ENCODE results near the gene NCR2.

Gene NCR2

DNA sequence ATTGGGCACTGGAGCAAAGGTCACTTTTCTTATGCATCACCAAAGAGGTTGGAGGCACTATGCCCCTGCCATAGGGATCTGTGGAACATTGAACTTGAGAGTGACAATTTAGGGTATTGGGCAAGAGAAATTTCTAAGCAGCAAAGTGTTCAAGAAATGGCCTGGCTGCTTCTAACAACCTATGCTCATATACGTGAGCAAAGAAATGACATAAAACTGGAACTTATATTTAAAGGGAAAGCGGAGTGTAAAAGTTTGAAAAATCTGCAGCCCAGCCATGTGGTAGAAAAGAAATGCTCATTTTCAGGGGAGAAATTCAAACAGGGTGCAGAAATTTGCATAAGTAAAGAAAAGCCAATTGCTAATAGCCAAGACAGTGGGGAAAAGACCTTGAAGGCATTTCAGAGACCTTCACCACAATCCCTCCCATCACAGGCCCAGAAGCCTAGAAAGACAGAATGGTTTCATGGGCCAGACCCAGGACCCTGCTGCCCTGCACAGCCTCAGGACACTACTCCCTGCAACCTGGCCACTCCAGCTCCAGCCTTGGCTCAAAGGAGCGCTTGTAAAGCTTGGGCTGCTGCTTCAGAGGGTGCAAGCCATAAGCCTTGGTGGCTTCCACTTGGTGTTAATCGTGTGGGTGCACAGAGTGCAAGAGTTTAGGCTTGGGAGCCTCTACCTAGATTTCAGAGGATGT, 24.4 kb downstream of the NCR2 start:
- no peak for DNase-seq (ENCODE audit: low read depth in 2 of 2)

DNA sequence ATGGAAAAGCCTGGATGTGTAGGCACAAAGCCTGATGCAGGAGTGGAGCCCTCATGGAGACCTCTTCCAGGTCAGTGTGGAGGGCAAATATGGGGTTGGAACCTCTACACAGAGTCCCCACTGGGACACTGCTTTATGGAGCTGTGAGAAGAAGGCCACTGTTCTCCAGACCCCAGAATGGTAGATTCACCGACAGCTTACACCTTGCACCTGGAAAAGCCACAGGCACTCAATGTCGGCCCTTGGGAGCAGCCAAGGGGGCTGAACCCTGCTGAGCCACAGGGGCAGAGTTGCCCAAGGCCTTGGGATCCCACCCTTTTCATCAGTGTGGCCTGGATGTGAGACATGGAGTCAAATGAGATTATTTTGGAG, 24.9 kb downstream of the NCR2 start:
- no peak for DNase-seq (ENCODE audit: low read depth in 2 of 2)

DNA sequence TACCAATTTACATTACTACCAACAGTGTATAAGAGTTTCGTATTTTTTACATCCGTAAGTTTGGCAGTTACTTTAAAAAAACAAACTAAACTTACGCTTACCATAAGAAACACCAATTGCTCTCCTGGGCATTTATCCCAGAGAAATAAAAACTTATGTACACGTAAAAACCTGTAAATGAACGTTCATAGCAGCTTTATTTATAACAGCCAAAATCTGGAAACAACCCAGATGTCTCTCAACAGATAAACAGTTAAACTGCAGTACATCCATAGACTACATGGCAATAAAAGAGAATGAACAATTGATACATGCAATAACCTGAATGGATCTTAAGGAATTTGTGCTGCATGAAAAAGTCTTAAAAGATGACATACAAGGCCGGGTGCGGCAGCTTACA, 30.7 kb downstream of the NCR2 start:
- DNase-seq (ENCODE audit: low read depth in 2 of 2): no peak

DNA sequence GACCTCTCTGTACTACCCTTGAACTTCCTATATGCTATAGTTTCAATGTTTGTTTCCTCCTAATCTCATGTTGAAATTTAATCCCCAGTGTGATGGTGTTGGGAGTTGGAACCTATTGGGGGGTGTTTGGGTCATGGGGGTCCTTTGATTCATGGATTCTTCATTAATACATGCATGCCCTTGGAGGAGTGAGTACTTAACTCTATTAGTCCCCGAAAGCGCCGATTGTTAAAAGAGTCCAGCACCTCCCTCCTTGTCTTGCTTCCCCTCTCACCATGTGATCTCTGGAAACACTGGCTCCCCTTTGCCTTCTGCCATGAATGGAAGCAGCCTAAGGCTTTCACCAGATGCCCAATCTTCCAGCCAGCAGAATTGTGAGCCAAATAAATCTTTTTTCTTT, 31.7 kb downstream of the NCR2 start:
- no peak for DNase-seq (ENCODE audit: low read depth in 2 of 2)

DNA sequence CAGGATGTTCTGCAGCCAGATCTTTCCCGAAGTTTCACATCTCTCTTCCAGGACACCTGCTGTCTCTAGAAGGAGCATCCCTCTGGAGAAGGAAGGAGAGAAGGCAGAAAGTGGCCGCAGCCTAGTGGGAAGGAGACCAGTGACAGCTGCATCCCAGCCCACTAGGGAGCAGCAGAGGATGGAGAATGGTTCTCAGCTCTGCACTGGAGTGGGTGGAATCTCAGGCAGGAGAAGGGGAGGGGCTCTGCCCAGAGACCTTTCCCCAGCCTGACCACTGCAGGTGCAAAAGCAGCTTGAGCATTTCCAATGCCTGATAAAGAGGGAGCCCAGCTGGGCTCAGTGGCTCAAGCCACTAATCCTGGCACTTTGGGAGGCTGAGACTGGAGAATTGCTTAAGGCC, 32.3 kb downstream of the NCR2 start:
- DNase-seq (ENCODE audit: low read depth in 2 of 2): no peak

DNA sequence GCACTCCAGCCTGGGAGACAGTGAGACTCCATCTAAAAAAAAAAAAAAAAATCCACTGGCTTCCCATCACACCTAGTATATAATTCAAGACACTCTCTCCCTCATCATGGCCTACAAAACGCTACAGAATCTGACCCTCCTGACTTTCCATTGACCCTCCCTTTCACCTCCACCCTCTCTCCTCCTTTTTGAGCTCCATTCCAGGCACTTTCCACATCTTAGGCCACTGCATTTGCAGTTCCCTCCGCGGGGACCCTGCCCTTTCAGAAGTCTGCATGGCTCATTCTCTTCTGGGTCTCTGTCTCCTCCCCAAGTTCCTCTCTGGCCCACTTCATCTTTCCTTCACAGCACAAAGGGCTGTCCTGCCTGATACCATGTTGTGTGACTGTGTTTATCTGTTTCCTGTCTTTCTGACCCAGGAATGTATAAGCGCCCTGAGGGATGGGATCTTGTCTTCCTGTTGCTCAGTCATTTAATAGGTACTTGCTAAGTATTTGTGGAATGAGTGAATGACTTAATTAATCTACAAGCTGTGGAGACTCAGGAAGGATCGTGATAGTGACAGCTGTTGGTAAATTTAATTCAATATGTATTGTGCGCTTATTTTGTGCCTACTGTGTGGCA, 35.2 kb downstream of the NCR2 start:
- DNase-seq (ENCODE audit: low read depth in 2 of 2): no peak

DNA sequence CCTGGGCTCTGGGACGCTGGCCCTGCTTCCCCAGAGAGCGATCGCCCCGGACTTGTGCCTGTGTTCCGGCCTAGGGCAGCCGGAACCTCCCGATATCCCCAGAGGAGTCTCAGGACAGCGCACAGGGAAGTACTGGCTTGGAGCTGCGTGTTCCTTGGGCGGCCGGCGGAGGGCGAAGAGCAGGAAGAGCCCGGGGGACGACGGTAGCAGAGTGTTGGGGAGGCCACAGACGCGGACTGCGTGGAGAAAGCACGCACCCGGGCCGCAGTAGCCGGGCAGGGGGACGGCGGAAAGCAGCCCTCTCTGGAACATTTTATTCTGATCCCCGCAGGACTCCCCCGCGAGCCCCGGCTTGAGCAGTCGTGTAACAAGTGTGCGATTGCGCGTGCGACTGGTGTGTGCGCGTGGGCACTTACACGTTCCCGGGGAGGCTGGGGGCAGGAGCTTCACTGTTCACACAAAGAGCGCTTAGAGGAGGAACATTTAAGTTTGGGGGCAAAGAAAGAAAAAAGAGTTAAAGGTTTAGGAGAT, 36.1 kb downstream of the NCR2 start:
- no peak for DNase-seq (ENCODE audit: low read depth in 2 of 2)

DNA sequence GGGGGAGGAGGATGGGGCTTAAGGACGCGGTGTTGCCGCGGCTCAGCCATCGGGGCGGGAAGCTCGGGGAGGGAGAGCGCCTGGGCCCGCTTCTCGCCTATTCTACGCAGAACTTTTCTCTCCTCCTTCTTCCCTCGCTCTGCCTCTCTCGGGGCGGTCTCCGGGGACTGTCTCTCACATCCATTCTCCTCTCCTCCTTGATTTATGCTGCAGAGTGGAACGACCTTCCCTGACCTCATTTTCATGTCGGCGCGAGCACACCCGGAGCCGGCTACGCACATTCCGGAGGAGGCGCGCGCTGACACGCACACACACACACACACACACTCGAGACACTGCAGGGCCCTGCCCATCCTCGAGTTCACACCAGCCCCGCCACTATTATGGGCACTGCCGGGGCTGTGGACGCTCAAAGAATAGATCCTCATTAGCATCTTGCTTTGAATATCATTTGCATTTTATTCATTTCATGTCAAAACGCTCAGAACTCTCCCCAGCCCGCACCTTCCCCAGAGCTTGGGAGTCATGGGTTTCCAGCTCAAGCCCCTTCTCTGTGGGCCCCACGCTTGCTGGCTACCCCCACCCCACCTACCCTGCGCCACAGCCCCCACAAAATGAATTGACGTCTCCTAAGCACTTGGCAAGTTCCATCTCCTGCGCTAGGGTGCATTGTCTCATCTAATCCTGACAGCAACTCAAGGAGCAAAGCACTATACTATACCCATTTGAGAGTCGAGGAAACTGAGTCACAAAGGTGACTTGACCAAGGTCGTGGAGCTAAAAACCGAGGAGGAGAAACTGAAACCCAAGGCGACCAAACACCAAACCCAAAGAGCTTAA, 36.8 kb downstream of the NCR2 start:
- no peak for DNase-seq (ENCODE audit: low read depth in 2 of 2)

DNA sequence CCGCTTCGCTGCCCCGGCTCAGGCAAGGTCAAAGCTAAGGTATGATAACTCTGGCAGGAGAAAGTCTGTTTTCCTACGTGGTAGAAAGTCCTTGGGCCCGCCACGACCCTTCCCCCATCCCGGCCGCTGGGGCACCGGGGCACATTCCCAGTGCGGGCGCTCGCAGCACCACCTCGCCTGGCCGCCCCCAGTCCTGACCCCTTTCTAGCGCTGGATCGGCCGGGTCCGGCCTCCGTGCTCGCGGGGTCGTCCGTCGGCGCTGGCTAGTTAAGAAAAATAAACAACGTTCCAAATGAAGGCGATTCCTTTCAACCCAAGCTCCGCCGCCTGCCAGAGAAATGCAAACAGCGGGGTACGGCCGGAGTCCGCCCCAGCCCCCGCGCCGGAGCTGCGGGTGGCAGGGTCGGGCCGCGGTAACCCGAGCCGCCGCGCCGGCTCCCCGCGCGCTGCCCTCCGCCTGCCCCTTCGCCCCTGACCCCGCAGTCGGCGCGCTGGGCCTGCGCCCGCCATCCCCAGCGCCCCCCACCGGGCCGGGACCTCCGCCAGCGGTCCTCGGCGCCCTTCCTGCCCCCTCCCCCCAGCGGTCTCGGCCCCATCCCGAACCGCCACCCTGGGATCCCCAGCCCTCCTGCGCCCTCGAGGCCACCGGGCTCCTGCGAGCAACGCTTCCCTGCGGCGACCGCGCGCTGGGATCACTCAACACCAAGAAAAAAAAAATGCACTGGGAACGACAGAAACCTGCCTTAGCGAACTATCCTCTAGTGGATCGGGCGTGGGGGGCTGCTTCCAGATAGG, 37.6 kb downstream of the NCR2 start:
- DNase-seq (ENCODE audit: low read depth in 2 of 2): no peak

DNA sequence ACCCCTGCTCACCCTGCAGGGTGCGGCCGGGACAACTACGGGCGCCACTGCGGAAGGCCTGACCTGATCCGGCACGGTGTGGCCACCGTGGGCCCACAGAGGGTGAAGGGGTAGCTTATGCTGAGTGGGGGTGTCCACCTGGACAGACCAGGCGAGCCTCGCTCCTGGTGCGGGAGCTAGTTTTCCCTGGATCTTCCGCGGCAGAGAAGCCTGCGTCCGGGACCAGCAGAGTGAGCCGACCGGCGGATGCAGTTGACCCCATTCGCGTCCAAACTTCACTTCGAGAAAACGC, 38.2 kb downstream of the NCR2 start:
- no peak for DNase-seq (ENCODE audit: low read depth in 2 of 2)

DNA sequence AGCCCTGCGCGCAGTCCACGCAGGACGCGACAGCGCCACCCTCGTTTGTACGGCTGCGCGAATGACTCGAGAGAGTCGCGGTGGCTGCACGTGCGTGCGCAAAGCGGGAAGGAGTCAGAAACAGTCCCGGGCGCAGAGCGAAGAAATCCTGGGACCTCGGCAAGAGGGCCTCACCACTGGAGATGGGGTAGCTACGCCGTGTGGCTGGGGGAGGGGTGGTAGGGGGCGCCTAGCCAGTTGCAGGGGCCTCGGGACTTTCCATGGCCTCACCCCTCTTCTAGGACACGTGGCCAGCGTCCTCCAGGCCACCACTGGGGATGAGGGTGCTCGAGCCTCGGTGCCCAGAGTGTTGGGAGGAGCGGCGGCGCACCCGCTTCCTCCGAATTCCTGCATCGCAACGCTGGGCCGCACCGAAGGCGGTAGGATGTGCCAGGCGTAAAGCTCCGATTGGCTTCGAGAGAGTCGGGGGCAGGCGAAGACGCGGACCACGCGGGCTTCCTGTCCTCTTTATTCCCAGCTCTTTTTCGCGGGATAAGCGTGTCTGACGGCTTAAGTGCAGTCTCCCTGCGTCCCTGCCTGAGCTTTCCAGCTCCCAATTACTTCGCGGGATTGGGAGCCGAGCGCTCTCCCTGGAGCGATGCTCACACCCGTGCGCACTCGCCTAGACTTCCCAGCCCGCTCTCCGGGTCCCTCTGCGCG, 38.7 kb downstream of the NCR2 start:
- no peak for DNase-seq (ENCODE audit: low read depth in 2 of 2)

DNA sequence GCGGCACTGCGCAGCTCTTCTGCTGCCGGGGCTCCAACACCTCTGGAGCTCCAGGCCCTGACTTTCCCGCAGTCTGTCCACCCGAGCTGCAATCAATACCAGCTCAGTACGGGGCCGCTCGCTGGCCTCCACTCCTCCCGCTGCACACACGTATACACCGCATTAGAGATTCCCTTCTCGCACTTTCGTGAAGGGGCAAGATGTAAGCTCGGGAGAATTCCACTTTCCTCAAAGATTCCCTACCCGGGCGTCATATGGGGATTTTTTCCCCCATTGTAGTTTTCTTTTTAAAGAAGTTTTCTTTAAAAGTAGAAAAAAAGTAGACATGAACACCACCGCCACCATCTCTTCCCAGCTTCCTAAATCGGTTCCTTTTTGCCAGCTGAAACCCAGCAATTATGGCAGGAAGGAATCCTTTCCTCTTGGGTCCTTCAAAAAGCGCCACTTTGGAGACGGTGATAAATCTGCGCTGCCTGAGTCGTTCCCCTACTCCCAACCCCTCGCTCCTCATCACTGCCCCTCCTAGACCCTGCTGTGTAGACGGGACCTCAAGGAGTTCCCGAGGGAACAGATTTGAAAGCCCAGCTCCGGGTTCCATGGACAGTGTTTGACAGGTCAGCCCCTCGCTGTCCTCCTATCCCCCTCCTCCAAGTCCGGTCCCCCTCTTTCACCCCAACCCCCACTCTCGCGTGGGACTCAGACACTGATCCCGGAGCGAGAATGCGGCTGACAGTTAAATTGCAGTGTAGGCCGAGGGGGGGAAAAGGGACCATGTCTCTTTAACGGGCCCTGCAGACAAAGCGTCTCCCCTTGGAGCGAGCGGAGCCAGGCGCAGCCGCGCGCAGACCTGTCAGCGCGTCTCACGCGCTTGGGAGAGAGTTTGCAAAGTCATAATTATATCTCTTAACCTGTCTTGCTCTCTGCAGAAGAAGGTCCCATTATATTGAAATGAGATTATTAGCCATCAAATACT, 39.5 kb downstream of the NCR2 start:
- DNase-seq (ENCODE audit: low read depth in 2 of 2): no peak

DNA sequence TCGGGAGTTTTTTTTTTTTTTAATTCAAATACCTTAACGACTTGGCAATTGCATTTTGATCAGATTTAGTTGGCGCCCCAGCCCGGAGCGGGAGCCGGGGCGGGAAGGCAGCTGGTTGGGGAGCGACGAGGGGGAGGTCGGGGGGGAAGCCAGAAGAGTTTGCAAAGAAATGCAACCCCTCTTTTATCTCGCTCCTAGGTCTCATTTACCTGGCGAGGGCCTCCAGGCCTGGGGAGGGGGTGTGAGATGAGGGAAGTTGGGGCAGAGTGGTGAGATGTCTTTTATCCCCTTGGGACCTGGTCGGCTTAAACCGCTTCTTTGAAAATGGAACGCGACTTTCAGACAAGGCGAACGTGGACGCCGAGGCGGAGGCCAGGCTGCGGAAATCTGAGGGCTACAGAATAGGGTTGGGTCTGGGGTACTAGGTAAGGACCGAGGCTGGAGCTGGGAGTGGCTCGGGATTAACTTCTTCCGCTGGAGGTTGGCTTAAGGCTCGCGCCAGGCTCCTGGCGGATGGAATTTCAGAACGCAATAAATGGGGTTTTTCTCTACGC, 40.3 kb downstream of the NCR2 start:
- DNase-seq (ENCODE audit: low read depth in 2 of 2): no peak

DNA sequence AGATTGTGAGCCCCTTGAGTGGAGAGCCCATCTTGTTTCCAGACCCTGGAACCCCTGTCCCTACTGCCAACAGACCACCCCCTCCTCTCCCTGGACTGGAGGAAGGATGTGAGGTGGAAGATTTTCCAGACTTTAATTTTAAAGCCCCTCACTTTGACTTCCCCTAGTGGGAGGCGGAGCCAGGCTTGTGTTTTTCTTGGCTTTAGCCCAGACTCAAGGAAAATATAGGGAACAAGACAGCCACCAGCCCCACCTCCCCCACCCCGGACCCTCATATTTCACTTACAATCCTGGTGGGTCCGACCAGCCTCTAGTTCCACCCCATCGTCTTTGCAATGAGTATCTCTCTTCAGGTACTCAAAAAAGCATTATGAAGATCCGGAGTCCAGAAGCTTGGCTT, 40.8 kb downstream of the NCR2 start:
- DNase-seq (ENCODE audit: low read depth in 2 of 2): no peak

DNA sequence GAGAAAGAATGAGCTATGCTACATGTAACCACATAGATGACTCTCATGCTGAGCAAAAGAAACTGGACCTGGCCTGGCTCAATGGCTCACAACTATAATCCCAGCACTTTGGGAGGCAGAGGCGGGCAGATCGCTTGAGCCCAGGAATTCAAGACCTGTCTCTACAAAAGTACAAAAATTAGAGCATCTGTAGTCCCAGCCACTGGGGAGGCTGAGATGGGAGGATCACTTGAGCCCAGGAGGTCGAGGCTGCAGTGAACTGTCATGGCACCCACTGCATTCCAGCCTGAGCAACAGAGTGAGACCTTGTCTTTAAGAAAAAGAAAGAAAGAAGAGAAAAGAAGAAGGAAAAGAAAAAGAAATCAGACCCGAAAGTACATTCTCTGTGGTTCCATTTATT, 41.7 kb downstream of the NCR2 start:
- DNase-seq (ENCODE audit: low read depth in 2 of 2): no peak

DNA sequence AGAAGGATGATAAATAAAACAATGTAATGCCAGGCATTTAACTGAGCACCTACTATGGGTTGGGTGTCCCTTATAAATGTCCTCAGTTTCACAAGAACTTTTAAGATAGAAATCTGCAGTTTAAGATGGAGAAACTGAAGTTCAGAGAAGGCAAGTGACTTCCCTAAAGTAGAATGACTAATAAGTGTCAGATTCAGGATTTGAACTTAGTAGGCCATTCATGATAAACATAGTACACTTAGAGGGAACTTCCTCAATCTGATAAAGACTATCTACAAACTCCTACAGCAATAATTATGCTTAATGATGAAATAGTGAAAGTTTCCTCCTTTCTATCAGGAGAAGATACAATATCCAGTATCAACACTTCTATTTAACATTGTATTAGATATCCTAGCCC, 43.9 kb downstream of the NCR2 start:
- DNase-seq (ENCODE audit: low read depth in 2 of 2): no peak

DNA sequence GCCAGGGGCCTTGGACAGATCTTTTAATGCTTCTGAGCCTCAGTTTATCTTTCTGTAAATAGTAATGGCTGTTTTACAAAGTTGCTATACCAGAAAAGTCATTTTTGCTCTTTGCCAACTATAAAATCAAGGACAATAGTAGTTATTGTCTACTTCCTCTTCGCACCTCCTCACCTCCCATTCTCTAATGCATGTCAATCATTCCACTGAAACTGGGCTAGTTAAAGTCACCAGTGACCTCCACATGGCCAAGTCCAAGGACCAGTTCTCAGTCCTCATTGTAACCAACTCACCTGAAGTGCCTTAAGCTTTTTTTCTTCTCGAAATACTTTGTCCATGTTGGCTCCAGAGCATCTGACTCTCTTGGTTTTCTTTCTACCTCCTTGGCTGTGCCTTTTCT, 51.2 kb downstream of the NCR2 start:
- DNase-seq (ENCODE audit: low read depth in 2 of 2): no peak

DNA sequence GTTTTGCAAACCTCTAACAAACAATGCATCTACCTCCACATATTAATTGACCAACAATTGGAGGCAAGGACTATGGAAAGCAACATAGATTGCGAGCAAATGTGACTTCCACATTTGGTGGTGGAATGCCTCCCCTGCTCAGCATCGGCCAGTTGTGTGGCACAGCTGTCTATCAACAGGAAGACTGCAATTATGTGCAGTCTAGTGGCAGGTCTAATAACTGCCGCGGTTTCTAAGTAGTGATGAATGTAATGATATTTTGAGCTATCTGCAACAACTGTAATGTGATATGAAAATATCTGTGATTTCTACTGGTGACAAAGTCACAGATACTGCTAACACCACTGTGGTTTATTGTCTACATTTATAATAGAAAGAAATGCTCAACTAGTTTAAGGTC, 56.8 kb downstream of the NCR2 start:
- no peak for DNase-seq (ENCODE audit: low read depth in 2 of 2)

DNA sequence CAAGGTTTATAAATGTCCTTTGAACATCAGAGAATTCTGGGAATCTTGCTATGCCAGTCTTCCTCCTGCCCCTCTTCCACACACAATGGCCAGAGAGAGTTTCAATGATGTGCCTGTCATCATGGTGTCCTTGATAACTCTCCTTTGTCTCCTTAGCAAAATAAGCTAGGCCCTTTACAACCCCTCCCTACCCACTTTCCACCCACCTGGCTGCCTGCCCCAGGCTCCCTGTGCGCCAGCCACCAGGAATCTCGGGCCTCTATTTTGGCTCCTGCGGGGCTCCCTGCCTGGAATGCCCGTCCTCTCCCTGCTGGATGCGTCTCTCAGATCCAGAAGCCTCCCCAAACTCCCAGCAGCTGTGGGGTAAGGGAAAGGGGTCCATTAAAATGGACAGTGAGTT, 60.9 kb downstream of the NCR2 start:
- no peak for DNase-seq (ENCODE audit: low read depth in 2 of 2)

DNA sequence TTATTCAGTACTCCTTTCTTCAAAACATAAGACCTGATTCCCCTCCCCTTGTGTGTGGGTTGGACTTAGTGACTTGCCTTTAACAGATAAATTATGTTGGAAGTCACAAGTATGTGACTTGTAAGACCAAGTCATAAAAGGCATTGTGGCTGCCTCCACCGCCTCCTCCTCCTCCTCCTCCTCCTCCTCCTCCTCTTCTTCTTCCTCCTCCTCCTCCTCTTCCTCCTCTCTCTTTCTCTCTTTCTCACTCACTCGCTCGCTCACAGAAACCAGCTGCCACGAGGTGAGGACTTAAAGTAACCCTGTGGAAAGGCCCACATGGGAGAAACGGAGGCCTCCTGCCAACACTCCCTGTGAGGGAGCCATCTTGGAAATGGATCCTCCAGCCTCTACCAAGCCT, 64.0 kb downstream of the NCR2 start:
- DNase-seq (ENCODE audit: low read depth in 2 of 2): no peak
